ENCODE results near the gene ORC1.

DNA sequence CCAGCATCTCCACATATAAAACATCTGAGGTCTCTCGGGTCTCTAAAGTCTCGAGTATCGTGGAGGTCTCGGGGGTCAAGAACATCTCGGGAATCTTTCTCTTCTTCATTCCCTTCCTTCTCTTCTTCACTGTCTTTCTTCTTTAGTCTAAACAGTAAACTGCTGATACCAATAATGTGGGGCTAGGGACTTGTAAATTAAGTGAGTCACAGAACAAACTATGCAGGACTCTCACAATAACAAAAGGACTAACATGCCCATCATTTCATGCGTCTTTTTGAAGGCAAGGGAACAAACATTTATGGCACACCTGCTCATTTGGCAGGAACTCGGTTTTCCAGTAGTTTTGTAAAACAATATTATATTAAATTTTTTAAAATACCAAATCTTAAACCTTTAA, 32.6 kb upstream of the ORC1 start:
- TF ChIP-seq, protein P1, sequence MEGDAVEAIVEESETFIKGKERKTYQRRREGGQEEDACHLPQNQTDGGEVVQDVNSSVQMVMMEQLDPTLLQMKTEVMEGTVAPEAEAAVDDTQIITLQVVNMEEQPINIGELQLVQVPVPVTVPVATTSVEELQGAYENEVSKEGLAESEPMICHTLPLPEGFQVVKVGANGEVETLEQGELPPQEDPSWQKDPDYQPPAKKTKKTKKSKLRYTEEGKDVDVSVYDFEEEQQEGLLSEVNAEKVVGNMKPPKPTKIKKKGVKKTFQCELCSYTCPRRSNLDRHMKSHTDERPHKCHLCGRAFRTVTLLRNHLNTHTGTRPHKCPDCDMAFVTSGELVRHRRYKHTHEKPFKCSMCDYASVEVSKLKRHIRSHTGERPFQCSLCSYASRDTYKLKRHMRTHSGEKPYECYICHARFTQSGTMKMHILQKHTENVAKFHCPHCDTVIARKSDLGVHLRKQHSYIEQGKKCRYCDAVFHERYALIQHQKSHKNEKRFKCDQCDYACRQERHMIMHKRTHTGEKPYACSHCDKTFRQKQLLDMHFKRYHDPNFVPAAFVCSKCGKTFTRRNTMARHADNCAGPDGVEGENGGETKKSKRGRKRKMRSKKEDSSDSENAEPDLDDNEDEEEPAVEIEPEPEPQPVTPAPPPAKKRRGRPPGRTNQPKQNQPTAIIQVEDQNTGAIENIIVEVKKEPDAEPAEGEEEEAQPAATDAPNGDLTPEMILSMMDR (IDR thresholded peaks at IDR 0.05; ENCODE audit: insufficient read depth, low read length): no peak
- no peak for TF ChIP-seq POLR2AphosphoS5 (IDR thresholded peaks at IDR 0.05; ENCODE audit: low read depth)
- no peak for TF ChIP-seq REST (IDR thresholded peaks at IDR 0.05; ENCODE audit: insufficient replicate concordance, low read depth)
- no peak for TF ChIP-seq SPI1 (IDR thresholded peaks at IDR 0.05; ENCODE audit: borderline replicate concordance, low read depth)
